Measurements from ENCODE around the gene SPPL2B. TPM values are rescaled to one million over a fixed set of nuclear protein-coding genes. Genes with fewer than 3 reads are reported as not detected.

Gene SPPL2B
- total RNA-seq, 4 donors from 2014 or later = 149 to 367 (median 242) TPM

DNA sequence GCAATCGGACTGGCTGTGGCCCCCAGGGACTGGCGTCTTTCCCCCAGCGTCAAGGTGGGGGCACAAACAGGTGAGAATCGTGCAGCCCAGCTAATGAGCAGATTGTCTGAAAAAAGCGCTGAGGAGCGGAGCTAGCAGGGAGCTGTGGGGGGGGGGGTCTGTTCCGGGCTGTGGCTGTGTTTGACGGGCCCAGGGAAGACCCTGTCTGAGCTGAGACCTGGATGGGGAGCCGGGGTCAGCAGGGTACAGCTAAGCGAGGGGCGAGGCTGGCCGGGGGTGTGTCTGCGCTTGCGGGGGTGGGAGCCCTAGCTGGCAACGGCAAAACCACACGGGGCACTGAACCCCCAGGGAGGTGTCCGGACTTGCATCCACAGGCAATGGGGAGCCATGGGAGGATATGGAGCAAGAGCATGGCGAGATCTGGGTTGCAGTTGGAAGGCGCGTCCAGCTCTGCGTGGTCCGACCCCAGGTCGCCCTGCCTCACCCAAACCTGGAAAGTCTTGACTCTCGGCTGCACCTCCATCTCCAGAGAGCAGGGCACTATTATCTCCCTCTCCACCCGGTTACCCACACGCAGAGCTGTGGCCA, 25.2 kb upstream of the SPPL2B start:
- no peak for DNase-seq
- Histone ChIP-seq H3K27me3 (peaks cover 61% of the 10 kb centered on the region), H3K9me3 (no peaks in the 10 kb centered on the region), H3K4me1 (peaks cover 3 to 18% (median 11%) of the 10 kb centered on the region in 4 donors), H3K4me3 (no peak overlapping the region), H3K36me3 (no peaks in the 10 kb centered on the region), H3K27ac (no peak overlapping the region)
- 37 to 78% methylated on average over 5 to 24 of the region's 26 CpGs for WGBS, 2 donors (ENCODE audit: low coverage in 1 of 2)
- intact Hi-C loops (cut with DNase I; ENCODE audit: low total_unique reads) (no loop called here), in situ Hi-C loops (cut with MboI; ENCODE audit: low pct_ligation_motif_present in 1 of 4, low pct_unique_long_range_greater_than_20kb in 1 of 4, low sequenced_read_pairs in 3 of 4) (loop anchor here in 1 of 4 donors (25.0 kb wide), 1 partner anchor 309 kb away; no protein-coding TSS in a partner anchor)
- TF ChIP-seq POLR2A (IDR thresholded peaks at IDR 0.05) (no peak), POLR2AphosphoS5 (IDR thresholded peaks at IDR 0.05) (no peak), EP300 (IDR thresholded peaks at IDR 0.05; ENCODE audit: low read depth) (no peak)
- TF ChIP-seq, protein P1, sequence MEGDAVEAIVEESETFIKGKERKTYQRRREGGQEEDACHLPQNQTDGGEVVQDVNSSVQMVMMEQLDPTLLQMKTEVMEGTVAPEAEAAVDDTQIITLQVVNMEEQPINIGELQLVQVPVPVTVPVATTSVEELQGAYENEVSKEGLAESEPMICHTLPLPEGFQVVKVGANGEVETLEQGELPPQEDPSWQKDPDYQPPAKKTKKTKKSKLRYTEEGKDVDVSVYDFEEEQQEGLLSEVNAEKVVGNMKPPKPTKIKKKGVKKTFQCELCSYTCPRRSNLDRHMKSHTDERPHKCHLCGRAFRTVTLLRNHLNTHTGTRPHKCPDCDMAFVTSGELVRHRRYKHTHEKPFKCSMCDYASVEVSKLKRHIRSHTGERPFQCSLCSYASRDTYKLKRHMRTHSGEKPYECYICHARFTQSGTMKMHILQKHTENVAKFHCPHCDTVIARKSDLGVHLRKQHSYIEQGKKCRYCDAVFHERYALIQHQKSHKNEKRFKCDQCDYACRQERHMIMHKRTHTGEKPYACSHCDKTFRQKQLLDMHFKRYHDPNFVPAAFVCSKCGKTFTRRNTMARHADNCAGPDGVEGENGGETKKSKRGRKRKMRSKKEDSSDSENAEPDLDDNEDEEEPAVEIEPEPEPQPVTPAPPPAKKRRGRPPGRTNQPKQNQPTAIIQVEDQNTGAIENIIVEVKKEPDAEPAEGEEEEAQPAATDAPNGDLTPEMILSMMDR (IDR thresholded peaks at IDR 0.05) = no peak

DNA sequence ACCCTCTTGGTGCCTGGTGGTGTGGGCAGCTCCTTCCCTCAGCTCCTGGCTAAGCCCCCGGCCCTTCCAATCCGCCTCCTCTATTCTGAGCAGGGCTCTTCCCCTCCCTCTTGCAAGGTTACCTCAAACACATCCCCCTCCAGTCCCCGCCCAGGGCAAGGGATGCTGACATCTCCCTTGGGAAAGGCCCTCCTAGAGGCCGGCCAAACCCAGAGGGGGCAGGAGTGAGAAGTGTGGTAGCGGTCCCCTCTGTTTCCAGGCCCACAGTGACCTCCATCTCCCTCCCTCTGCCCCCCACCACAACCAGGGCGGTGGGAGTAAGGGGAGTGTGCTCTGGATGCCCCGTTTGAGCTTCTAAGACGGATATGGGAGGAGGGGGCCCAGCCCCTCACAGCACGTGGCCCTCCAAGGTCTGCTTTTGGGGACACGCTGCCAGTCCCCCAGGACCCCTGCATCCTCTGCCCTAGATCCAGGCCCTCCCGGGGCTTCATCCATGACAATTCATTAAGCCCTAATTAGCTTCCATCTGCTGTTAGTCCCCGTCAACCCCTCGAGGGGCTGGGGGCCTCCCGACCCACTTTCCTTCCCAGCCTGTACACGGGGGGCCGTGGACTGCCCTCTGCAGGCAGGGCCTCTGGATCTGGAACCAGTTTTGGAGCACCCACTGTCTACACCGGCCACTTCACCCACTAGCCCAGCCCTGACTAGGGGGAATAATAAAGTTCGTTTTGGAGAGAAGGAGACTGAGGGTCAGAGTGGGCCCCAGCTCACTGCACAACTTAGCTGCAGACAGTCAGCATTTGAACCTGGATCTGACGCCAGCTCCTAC, 22.8 kb upstream of the SPPL2B start:
- intact Hi-C loops (cut with DNase I; ENCODE audit: low total_unique reads) (no loop called here), in situ Hi-C loops (cut with MboI; ENCODE audit: low pct_ligation_motif_present in 1 of 4, low pct_unique_long_range_greater_than_20kb in 1 of 4, low sequenced_read_pairs in 3 of 4) (loop anchor here in 1 of 4 donors (25.0 kb wide), 1 partner anchor 307 kb away; no protein-coding TSS in a partner anchor)
- WGBS, 2 donors (ENCODE audit: low coverage in 1 of 2) = 76% methylated on average over 18 of the region's 19 CpGs; no CpG with 5 or more reads in 1 of the 2 donors
- peaks cover 82% of the 10 kb centered on the region for H3K27me3 ChIP-seq
- no peak overlapping the region for H3K4me3 ChIP-seq
- peaks cover 3 to 20% (median 12%) of the 10 kb centered on the region in 4 donors for H3K4me1 ChIP-seq
- DNase-seq = no peak
- H3K27ac ChIP-seq = no peak overlapping the region
- H3K9me3 ChIP-seq = no peaks in the 10 kb centered on the region
- no peaks in the 10 kb centered on the region for H3K36me3 ChIP-seq
- TF ChIP-seq, protein P1 (IDR thresholded peaks at IDR 0.05) = no peak
- TF ChIP-seq POLR2A (IDR thresholded peaks at IDR 0.05) (no peak), POLR2AphosphoS5 (IDR thresholded peaks at IDR 0.05) (no peak), EP300 (IDR thresholded peaks at IDR 0.05; ENCODE audit: low read depth) (no peak)

DNA sequence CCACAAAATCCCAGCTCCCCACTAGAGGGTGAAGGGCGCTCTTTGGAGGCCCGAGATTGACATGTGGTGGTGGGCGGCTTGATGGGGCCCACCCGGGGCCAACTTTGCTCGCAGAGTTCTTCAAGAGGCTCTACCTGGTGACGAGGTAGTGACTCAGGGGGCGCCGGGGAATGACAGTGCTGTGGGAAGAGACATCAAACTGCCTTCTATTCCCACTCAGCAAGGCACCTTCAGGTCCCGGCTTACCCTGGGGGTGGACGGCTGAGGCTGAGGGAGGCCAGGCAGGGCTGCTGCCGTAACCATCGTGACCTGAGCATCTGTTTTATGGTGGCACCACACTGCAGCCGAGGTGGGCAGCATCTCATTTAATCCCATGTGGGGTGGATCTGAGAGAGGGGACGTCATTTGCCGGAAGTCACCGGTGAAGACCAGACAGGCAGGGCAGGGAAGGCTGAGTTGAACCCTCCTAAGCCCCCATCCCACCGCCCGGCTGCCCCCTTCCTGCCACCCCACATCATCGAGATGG, 22.1 kb upstream of the SPPL2B start:
- Histone ChIP-seq H3K27ac (no peak overlapping the region), H3K27me3 (peaks cover 82% of the 10 kb centered on the region), H3K9me3 (no peaks in the 10 kb centered on the region), H3K4me3 (no peak overlapping the region), H3K36me3 (no peaks in the 10 kb centered on the region), H3K4me1 (peaks cover 3 to 20% (median 12%) of the 10 kb centered on the region in 4 donors)
- DNase-seq = no peak
- WGBS, 2 donors (ENCODE audit: low coverage in 1 of 2) = 72% methylated on average over 19 of the region's 19 CpGs; no CpG with 5 or more reads in 1 of the 2 donors
- intact Hi-C loops (cut with DNase I; ENCODE audit: low total_unique reads) = no loop called here
- TF ChIP-seq, protein P1 (IDR thresholded peaks at IDR 0.05) = no peak
- TF ChIP-seq EP300 (IDR thresholded peaks at IDR 0.05; ENCODE audit: low read depth) (no peak), POLR2A (IDR thresholded peaks at IDR 0.05) (no peak), POLR2AphosphoS5 (IDR thresholded peaks at IDR 0.05) (no peak)
- in situ Hi-C loops (cut with MboI; ENCODE audit: low pct_ligation_motif_present in 1 of 4, low pct_unique_long_range_greater_than_20kb in 1 of 4, low sequenced_read_pairs in 3 of 4) = loop anchor here in 1 of 4 donors (25.0 kb wide), 1 partner anchor 306 kb away; no protein-coding TSS in a partner anchor

DNA sequence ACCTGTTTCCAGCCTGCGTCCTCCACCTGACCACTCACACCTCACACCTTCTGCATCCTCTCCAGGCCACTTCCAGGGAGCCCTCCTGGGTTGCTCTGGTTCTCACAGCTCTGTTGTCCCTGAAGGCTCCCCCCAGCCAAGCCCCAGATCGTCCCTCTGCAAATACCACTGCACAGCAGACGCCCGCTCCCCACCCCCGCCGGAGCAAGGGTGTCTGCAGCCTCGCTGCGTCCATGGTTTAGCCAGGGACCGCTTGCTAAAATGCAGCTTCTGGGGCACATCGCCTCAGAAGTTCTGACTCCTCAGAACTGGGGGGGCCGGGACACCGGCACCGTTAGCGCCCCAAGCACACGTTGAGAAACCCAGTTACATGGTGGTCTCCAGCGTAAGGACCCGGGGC, 21.5 kb upstream of the SPPL2B start:
- TF ChIP-seq, protein P1 (IDR thresholded peaks at IDR 0.05) = no peak
- TF ChIP-seq POLR2AphosphoS5 (IDR thresholded peaks at IDR 0.05) (no peak), EP300 (IDR thresholded peaks at IDR 0.05; ENCODE audit: low read depth) (no peak), POLR2A (IDR thresholded peaks at IDR 0.05) (no peak)
- Histone ChIP-seq H3K4me3 (no peak overlapping the region), H3K9me3 (no peaks in the 10 kb centered on the region), H3K36me3 (no peaks in the 10 kb centered on the region), H3K4me1 (peaks cover 3 to 20% (median 12%) of the 10 kb centered on the region in 4 donors), H3K27ac (no peak overlapping the region), H3K27me3 (peaks cover 85% of the 10 kb centered on the region)
- no peak for DNase-seq
- in situ Hi-C loops (cut with MboI; ENCODE audit: low pct_ligation_motif_present in 1 of 4, low pct_unique_long_range_greater_than_20kb in 1 of 4, low sequenced_read_pairs in 3 of 4) = loop anchor here in 1 of 4 donors (25.0 kb wide), 1 partner anchor 305 kb away; no protein-coding TSS in a partner anchor
- intact Hi-C loops (cut with DNase I; ENCODE audit: low total_unique reads) = no loop called here
- WGBS, 2 donors (ENCODE audit: low coverage in 1 of 2) = 71% methylated on average over 16 of the region's 17 CpGs; no CpG with 5 or more reads in 1 of the 2 donors
